GM20431 (cell line): Measurements from ENCODE around the gene NDFIP2.
"Not testable (repeated sequence)": the region's sequence is repeated elsewhere in the genome, so short reads cannot be mapped to it uniquely, and the experiment has no call there.

ENCODE experiments used
- in situ Hi-C: fragments of 300-500 bp; cut with MseI, MboI; formaldehyde crosslinking; loops from one replicate; pipeline ENCODE4 v1.15.0; 2020; ENCODE audit warnings: low sequenced_read_pairs; ENCODE audit not compliant: unreplicated experiment

The NDFIP2 gene

GRCh38 chr13:79529817-79530216, 48.9 kb downstream of the NDFIP2 start:
- in situ Hi-C loops: loop anchor here (10.0 kb wide), 1 partner anchor 105 kb away; no protein-coding TSS in a partner anchor

- in situ Hi-C loops: loop anchor here (10.0 kb wide), 1 partner anchor 105 kb away; no protein-coding TSS in a partner anchor
Observed at GRCh38 chr13:79530270-79530669, 49.3 kb downstream of the NDFIP2 start.

- in situ Hi-C loops: loop anchor here (10.0 kb wide), 1 partner anchor 107 kb away; no protein-coding TSS in a partner anchor
Observed at GRCh38 chr13:79531542-79532254, 50.7 kb downstream of the NDFIP2 start.

- in situ Hi-C loops: loop anchor here (10.0 kb wide), 1 partner anchor 108 kb away; no protein-coding TSS in a partner anchor
Observed at GRCh38 chr13:79532576-79532975, 51.6 kb downstream of the NDFIP2 start.

- in situ Hi-C loops: loop anchor here (10.0 kb wide), 1 partner anchor 109 kb away; no protein-coding TSS in a partner anchor
Observed at GRCh38 chr13:79533781-79534400, 52.9 kb downstream of the NDFIP2 start.

- in situ Hi-C loops: loop anchor here (10.0 kb wide), 1 partner anchor 110 kb away; no protein-coding TSS in a partner anchor
Observed at GRCh38 chr13:79534596-79534995, 53.6 kb downstream of the NDFIP2 start.

- in situ Hi-C loops: loop anchor here (10.0 kb wide), 1 partner anchor 114 kb away; no protein-coding TSS in a partner anchor
Observed at GRCh38 chr13:79538757-79539156, 57.8 kb downstream of the NDFIP2 start.

- in situ Hi-C loops: no loop called here
Observed at GRCh38 chr13:79540504-79540903, 59.5 kb downstream of the NDFIP2 start.

GRCh38 chr13:79541426-79542049, 60.6 kb downstream of the NDFIP2 start:
- in situ Hi-C loops: no loop called here

GRCh38 chr13:79543883-79544282, 62.9 kb downstream of the NDFIP2 start:
- in situ Hi-C loops: no loop called here

GRCh38 chr13:79547211-79548195, 66.5 kb downstream of the NDFIP2 start:
- in situ Hi-C loops: no loop called here

- in situ Hi-C loops: no loop called here
Observed at GRCh38 chr13:79548902-79549301, 67.9 kb downstream of the NDFIP2 start.

GRCh38 chr13:79549355-79550106, 68.6 kb downstream of the NDFIP2 start:
- in situ Hi-C loops: no loop called here

GRCh38 chr13:79557666-79558065, 76.7 kb downstream of the NDFIP2 start:
- in situ Hi-C loops: no loop called here

- in situ Hi-C loops: no loop called here
Observed at GRCh38 chr13:79560954-79561353, 80.0 kb downstream of the NDFIP2 start.

- in situ Hi-C loops: no loop called here
Observed at GRCh38 chr13:79562557-79562956, 81.6 kb downstream of the NDFIP2 start.

- in situ Hi-C loops: no loop called here
Observed at GRCh38 chr13:79566118-79566517, 85.2 kb downstream of the NDFIP2 start.

GRCh38 chr13:79571147-79571546, 90.2 kb downstream of the NDFIP2 start:
- in situ Hi-C loops: no loop called here

- in situ Hi-C loops: not testable (repeated sequence)
Observed at GRCh38 chr13:79573892-79574291, 92.9 kb downstream of the NDFIP2 start.
